Measurements from ENCODE around the gene CCDC194. TPM values are rescaled to one million over a fixed set of nuclear protein-coding genes. Genes with fewer than 3 reads are reported as not detected.

Gene CCDC194
- total and polyA plus RNA-seq, 2 of the 8 experiments (the other 6 are each of a cell fraction or from before 2014, with no cell fraction given): 0.33 TPM; not detected in 1

DNA sequence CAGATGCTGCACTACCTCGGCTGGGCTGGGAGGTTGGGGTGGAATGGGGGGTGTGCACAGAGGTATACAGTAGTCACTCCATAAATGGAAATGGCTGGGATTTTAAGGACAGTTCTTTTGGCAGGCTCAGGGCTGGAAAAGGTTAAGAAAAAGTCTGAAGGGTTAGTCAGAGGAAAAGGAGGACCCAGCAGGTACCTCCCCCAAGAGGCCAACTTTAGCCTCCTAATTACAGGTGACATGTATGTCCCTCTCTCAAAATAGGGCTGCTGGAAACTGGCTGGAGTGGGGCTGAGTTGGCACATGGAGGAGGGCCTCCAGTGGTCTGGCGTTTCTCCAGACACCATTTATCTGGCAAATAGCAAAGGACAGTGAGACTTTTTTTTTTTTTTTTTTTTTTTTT, 994 bp downstream of the CCDC194 start (continued):
- TF ChIP-seq, protein P1, sequence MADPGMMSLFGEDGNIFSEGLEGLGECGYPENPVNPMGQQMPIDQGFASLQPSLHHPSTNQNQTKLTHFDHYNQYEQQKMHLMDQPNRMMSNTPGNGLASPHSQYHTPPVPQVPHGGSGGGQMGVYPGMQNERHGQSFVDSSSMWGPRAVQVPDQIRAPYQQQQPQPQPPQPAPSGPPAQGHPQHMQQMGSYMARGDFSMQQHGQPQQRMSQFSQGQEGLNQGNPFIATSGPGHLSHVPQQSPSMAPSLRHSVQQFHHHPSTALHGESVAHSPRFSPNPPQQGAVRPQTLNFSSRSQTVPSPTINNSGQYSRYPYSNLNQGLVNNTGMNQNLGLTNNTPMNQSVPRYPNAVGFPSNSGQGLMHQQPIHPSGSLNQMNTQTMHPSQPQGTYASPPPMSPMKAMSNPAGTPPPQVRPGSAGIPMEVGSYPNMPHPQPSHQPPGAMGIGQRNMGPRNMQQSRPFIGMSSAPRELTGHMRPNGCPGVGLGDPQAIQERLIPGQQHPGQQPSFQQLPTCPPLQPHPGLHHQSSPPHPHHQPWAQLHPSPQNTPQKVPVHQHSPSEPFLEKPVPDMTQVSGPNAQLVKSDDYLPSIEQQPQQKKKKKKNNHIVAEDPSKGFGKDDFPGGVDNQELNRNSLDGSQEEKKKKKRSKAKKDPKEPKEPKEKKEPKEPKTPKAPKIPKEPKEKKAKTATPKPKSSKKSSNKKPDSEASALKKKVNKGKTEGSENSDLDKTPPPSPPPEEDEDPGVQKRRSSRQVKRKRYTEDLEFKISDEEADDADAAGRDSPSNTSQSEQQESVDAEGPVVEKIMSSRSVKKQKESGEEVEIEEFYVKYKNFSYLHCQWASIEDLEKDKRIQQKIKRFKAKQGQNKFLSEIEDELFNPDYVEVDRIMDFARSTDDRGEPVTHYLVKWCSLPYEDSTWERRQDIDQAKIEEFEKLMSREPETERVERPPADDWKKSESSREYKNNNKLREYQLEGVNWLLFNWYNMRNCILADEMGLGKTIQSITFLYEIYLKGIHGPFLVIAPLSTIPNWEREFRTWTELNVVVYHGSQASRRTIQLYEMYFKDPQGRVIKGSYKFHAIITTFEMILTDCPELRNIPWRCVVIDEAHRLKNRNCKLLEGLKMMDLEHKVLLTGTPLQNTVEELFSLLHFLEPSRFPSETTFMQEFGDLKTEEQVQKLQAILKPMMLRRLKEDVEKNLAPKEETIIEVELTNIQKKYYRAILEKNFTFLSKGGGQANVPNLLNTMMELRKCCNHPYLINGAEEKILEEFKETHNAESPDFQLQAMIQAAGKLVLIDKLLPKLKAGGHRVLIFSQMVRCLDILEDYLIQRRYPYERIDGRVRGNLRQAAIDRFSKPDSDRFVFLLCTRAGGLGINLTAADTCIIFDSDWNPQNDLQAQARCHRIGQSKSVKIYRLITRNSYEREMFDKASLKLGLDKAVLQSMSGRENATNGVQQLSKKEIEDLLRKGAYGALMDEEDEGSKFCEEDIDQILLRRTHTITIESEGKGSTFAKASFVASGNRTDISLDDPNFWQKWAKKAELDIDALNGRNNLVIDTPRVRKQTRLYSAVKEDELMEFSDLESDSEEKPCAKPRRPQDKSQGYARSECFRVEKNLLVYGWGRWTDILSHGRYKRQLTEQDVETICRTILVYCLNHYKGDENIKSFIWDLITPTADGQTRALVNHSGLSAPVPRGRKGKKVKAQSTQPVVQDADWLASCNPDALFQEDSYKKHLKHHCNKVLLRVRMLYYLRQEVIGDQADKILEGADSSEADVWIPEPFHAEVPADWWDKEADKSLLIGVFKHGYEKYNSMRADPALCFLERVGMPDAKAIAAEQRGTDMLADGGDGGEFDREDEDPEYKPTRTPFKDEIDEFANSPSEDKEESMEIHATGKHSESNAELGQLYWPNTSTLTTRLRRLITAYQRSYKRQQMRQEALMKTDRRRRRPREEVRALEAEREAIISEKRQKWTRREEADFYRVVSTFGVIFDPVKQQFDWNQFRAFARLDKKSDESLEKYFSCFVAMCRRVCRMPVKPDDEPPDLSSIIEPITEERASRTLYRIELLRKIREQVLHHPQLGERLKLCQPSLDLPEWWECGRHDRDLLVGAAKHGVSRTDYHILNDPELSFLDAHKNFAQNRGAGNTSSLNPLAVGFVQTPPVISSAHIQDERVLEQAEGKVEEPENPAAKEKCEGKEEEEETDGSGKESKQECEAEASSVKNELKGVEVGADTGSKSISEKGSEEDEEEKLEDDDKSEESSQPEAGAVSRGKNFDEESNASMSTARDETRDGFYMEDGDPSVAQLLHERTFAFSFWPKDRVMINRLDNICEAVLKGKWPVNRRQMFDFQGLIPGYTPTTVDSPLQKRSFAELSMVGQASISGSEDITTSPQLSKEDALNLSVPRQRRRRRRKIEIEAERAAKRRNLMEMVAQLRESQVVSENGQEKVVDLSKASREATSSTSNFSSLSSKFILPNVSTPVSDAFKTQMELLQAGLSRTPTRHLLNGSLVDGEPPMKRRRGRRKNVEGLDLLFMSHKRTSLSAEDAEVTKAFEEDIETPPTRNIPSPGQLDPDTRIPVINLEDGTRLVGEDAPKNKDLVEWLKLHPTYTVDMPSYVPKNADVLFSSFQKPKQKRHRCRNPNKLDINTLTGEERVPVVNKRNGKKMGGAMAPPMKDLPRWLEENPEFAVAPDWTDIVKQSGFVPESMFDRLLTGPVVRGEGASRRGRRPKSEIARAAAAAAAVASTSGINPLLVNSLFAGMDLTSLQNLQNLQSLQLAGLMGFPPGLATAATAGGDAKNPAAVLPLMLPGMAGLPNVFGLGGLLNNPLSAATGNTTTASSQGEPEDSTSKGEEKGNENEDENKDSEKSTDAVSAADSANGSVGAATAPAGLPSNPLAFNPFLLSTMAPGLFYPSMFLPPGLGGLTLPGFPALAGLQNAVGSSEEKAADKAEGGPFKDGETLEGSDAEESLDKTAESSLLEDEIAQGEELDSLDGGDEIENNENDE (IDR thresholded peaks at IDR 0.05; ENCODE audit: insufficient replicate concordance, low read length): no peak
- TF ChIP-seq SP1 (IDR thresholded peaks at IDR 0.05; ENCODE audit: low read depth, low read length): no peak
- no peak for TF ChIP-seq GABPA (IDR thresholded peaks at IDR 0.05; ENCODE audit: borderline replicate concordance, insufficient read depth, low read length)
